HepG2 (cell line): Measurements from ENCODE around the gene TRMT2A. TPM values are rescaled to one million over a fixed set of nuclear protein-coding genes. Genes with fewer than 3 reads are reported as not detected.

Experiments
- ATAC-seq: fragments of 200-7000 bp; cut with Tn5 transposase; 3 replicates; pipeline ENCODE4 v1.9.1; 2020; ENCODE audit warnings: mild to moderate bottlenecking, moderate library complexity
- BruUV-seq: library from RNA; stranded (reverse); fragments of 400-500 nt; replicated peaks from 2 replicates; lab custom pipeline; 2021; lab: Mats Ljungman, UMichigan
- CTCF ChIA-PET: fragments of 300-600 bp; formaldehyde crosslinking; extraction: SDS; loops from one replicate; lab custom pipeline; 2021; ENCODE audit warnings: low total read pairs, inconsistent platforms, low intra/inter-chr PET ratio; lab: Yijun Ruan, JAX
- POLR2A ChIA-PET: fragments of 350-600 bp; sonication (Branson Sonifier 250); formaldehyde crosslinking; loops from one replicate; lab custom pipeline; 2020; ENCODE audit warnings: antibody characterized with exemption, inconsistent platforms; lab: Yijun Ruan, JAX
- DNase-seq: peaks from one replicate; pipeline ENCODE4 v3.0.0-alpha.2; 2015; ENCODE audit warnings: low spot score
- FAIRE-seq: peaks from 3 replicates; lab custom pipeline; 2011; peaks lifted over from hg19 to GRCh38; lab: Jason Lieb, UNC
- H2AFZ ChIP-seq: one replicate; pipeline ENCODE4 v1.6.1; 2011; ENCODE audit warnings: low read length, inconsistent platforms
- H3K27ac ChIP-seq: fragments of 300-600 bp; 3 replicates; pipeline ENCODE4 v1.8.0; 2011; ENCODE audit warnings: mixed run types, mild to moderate bottlenecking, mixed read lengths, low read length, inconsistent platforms; ENCODE audit not compliant: insufficient read depth; ENCODE audit errors: extremely low read length
- H3K27me3 ChIP-seq, 2 experiments: fragments of 200-600 bp in 1 of 2; 2 replicates in 1 of 2; 3 replicates in 1 of 2; pipeline versions ENCODE4 v1.6.0 to v1.8.0; 2011; ENCODE audit warnings: low read length in 2 of 2, mild to moderate bottlenecking in 2 of 2, moderate library complexity in 2 of 2, inconsistent platforms in 1 of 2; ENCODE audit not compliant: insufficient read depth in 2 of 2, control insufficient read depth in 1 of 2
- H3K36me3 ChIP-seq, 2 experiments: fragments of 200-600 bp in 1 of 2; replicated peaks in 1 of 2; 2 replicates in 1 of 2; 3 replicates in 1 of 2; pipeline versions ENCODE4 v1.5.1 to v1.8.0; 2011; ENCODE audit warnings: low read length in 2 of 2, inconsistent platforms in 1 of 2; ENCODE audit not compliant: insufficient read depth in 2 of 2, control insufficient read depth in 1 of 2
- H3K4me1 ChIP-seq: 2 replicates; pipeline ENCODE4 v1.5.1; 2012; ENCODE audit warnings: low read length, inconsistent platforms; ENCODE audit not compliant: insufficient read depth
- H3K4me2 ChIP-seq: 2 replicates; pipeline ENCODE4 v1.6.0; 2011; ENCODE audit warnings: low read depth, low read length, inconsistent platforms
- H3K4me3 ChIP-seq, 3 experiments: fragments of 200-600 bp in 1 of 3; sonication (generic), shearing (Covaris generic) in 1 of 3; replicated peaks in 1 of 3; 2 replicates each; pipeline ENCODE4 v1.5.1; 2011 to 2016; ENCODE audit warnings: low read length in 3 of 3, inconsistent platforms in 2 of 3, low read depth in 2 of 3, mild to moderate bottlenecking in 2 of 3, control low read depth in 1 of 3, mixed read lengths in 1 of 3; ENCODE audit not compliant: insufficient read depth in 1 of 3
- H3K79me2 ChIP-seq: one replicate; pipeline ENCODE4 v1.6.1; 2011; ENCODE audit warnings: low read length, inconsistent platforms; ENCODE audit not compliant: insufficient read depth
- H3K9ac ChIP-seq: 2 replicates; pipeline ENCODE4 v1.6.0; 2011; ENCODE audit warnings: mild to moderate bottlenecking, low read depth, low read length, inconsistent platforms; ENCODE audit not compliant: insufficient read depth
- H3K9me3 ChIP-seq: 2 replicates; pipeline ENCODE4 v1.5.1; 2012; ENCODE audit warnings: mild to moderate bottlenecking, low read length
- H4K20me1 ChIP-seq: 2 replicates; pipeline ENCODE4 v1.6.0; 2011; ENCODE audit warnings: inconsistent platforms, mild to moderate bottlenecking, low read length, moderate library complexity; ENCODE audit not compliant: insufficient read depth
- AGO2 ChIP-seq: fragments of 200-400 bp; formaldehyde crosslinking; optimal IDR thresholded peaks from 2 replicates; pipeline ENCODE3; 2017; ENCODE audit warnings: mild to moderate bottlenecking, low read depth, low read length, moderate library complexity
- POLR2A ChIP-seq, 2 experiments: IDR thresholded peaks; 2 replicates each; pipeline ENCODE4 v1.6.1; 2011; ENCODE audit warnings: low read depth in 2 of 2, low read length in 2 of 2, mild to moderate bottlenecking in 1 of 2, moderate library complexity in 1 of 2; ENCODE audit not compliant: insufficient read depth in 1 of 2
- RBFOX2 ChIP-seq: fragments of 200-400 bp; formaldehyde crosslinking; IDR thresholded peaks from 2 replicates; pipeline ENCODE4 v1.6.1; 2017; ENCODE audit warnings: low read depth, mild to moderate bottlenecking, low read length
- TCF7 ChIP-seq: sonication (generic); IDR thresholded peaks from 2 replicates; pipeline ENCODE4 v1.6.1; 2016; ENCODE audit warnings: antibody characterized with exemption, low read depth
- ZFX ChIP-seq: sonication (generic); formaldehyde crosslinking; IDR thresholded peaks from 2 replicates; pipeline ENCODE4 v1.4.0; 2020; ENCODE audit warnings: mild to moderate bottlenecking, low read depth, missing genetic modification reagents, moderate library complexity
- ZNF124 ChIP-seq: sonication (generic); formaldehyde crosslinking; IDR thresholded peaks from 2 replicates; pipeline ENCODE4 v1.4.0; 2020; ENCODE audit warnings: missing genetic modification reagents
- WGBS: methylation state at CpG from one replicate; pipeline ENCODE4 v1.1.6; 2017; ENCODE audit warnings: low lambda C conversion rate; 5-methylcytosine and 5-hydroxymethylcytosine counted together
- in situ Hi-C: cut with HindIII; loops from 2 replicates; pipeline ENCODE4 v1.10.0; 2017; ENCODE audit warnings: low pct_unique_long_range_greater_than_20kb; ENCODE audit not compliant: extremely low pct_ligation_motif_present
- intact Hi-C: fragments of 100-400 bp; cut with micrococcal nuclease; formaldehyde crosslinking; loops from one replicate; pipeline ENCODE4 v1.10.0; 2022; ENCODE audit not compliant: unreplicated experiment
- polyA plus RNA-seq, 8 experiments: library from polyadenylated mRNA; depleted of rRNA in 3 of 8; stranded (reverse) in 7 of 8; unstranded in 1 of 8; fragments of >200 nt; fragmentation: Illumina TruSeq in 4 of 8; extraction: Trizol in 4 of 8; gene quantifications; 2 replicates each; pipeline versions ENCODE4 v1.2.1 to v1.2.3, GENCODE V29; 2011 to 2016; ENCODE audit warnings: low read depth in 4 of 8, missing spikeins in 1 of 8, mixed read lengths in 1 of 8; ENCODE audit not compliant: insufficient read depth in 1 of 8
- total RNA-seq, 5 experiments: library from RNA; depleted of rRNA; stranded (reverse); fragments of >200 nt; fragmentation: Illumina TruSeq; extraction: Trizol; gene quantifications; 2 replicates each; pipeline ENCODE4 v1.2.3, GENCODE V29; 2016; ENCODE audit warnings: low read depth in 1 of 5

Gene TRMT2A
- total and polyA plus RNA-seq, 2 of the 13 experiments (the other 11 are each of a cell fraction or from before 2014, with no cell fraction given): 24.0 to 30.3 TPM

DNA sequence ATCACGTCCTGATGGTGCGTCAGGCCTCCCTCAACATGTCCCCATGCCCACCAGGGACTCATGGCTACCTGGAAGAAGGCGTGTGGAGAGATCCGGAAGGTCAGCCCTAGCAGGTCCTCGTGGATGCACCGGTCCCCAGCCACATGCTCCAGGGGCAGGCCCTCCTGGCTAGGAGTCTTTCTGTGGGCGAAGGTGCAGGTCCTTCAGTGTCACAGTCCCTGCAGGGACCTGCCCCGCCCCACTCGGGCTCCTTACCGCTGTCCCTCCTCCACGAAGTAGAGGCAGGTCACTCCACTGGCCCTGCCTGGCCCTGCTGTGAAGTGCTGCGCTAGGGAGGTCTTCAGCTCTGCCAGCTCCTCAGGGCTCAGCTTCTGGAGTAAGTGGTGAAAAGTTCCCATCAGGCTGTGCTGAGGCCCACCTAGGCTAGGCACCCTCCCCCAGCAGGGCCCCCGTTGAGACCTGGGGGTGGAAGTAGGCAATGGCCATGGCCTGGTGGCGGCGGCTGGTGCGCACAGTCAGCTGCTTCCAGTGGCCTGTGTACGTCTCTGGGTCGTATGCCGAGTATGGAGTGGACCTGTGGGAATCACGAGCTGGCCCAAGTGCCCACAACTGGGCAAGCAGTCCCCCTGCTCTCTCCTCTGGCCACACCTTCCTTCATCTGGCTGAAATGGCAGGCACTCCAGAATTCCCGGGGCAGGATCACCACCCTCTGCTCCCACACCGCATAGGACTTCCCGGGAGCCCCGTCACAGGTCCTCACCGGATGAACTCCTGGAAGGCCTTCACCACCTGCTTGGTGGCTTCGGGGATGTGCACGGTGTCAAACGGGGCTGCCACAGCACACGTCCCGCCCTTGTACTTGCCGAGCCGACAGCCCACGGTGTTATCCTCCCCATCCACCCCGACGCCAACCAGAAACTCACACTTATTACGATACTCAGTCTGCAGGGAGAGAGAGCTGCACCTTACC, 2.2 kb downstream of the TRMT2A start:
- DNase-seq (no peak), ATAC-seq (no peak), FAIRE-seq (no peak)
- Histone ChIP-seq H3K4me3 (no peak overlapping the region), H3K36me3 (peaks cover 5 to 68% of the 10 kb centered on the region in 2 experiments), H3K4me2 (no peak overlapping the region), H3K27ac (no peak overlapping the region), H4K20me1 (peaks cover 4% of the 10 kb centered on the region; the same call in 1 of the 2 replicates), H3K9ac (no peak overlapping the region), H3K4me1 (peaks cover 37% of the 10 kb centered on the region), H2AFZ (no peak overlapping the region), H3K9me3 (no peaks in the 10 kb centered on the region), H3K27me3 (no peaks in the 10 kb centered on the region; a peak in 1 of 5 replicates), H3K79me2 (peaks cover 41% of the 10 kb centered on the region)
- no TSS peak for BruUV-seq
- ChIA-PET POLR2A (interaction anchor here (1.1 kb wide), 1 partner anchor 15 kb away, joined by 3 read pairs; no protein-coding TSS in a partner anchor), CTCF (no interaction called here)
- WGBS: 96% methylated on average over 25 of the region's 36 CpGs
- in situ Hi-C loops (no loop called here), intact Hi-C loops (loop anchor here (5.0 kb wide), 1 partner anchor 32 kb away; the partner anchor contains the start of gene DGCR8)
- no peak for TF ChIP-seq ZNF124 (CRISPR knock-in tag)
- peak; percentile 59 for TF ChIP-seq AGO2

DNA sequence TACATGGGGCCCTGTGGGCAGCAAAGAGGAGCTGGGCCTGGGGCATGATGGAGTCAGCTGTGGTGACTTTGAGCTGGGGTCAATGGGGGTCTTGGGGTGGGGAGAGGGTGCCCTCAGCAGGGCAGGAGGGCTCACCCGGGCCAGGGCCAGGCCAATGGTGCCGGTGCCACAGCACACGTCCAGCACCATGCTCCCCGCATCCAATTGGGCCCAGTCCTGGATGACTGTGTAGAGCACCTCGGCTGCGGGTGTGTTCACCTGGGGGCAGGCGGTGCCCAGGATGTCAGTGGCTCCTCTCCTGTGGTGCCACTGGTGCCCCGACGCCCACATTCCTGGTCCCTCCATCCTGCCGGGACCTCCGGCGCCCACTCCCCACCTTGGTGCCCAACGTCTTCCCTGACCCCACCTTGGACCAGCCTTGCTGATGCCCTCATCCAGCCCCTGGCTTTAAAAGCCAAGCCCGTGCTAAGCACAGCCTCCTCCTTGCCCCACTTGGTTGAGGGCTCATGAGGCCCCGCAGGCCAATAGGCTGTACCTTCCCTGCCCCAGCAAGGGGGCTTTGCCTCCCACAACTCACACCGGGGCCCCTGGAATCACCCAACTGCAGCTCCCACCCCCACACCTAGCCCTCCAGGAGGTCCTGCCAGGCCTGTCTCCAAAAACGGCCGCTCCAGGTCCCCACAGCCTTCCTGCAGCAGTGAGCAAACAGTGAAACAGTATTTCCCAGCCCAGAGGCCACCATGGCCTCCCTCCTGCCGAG, 3.3 kb downstream of the TRMT2A start:
- Histone ChIP-seq H3K27ac (no peak overlapping the region), H2AFZ (no peak overlapping the region), H3K4me2 (no peak overlapping the region), H3K4me1 (peaks cover 27% of the 10 kb centered on the region), H3K79me2 (peaks cover 31% of the 10 kb centered on the region), H3K9ac (no peak overlapping the region), H3K4me3 (no peak overlapping the region), H3K36me3 (peaks cover 11 to 69% of the 10 kb centered on the region in 2 experiments), H3K9me3 (no peaks in the 10 kb centered on the region), H3K27me3 (no peaks in the 10 kb centered on the region; a peak in 1 of 5 replicates), H4K20me1 (peaks cover 4% of the 10 kb centered on the region; the same call in 1 of the 2 replicates)
- ChIA-PET CTCF (no interaction called here), POLR2A (interaction anchor here (1.1 kb wide), 1 partner anchor 16 kb away, joined by 3 read pairs; no protein-coding TSS in a partner anchor)
- DNase-seq (no peak), ATAC-seq (no peak), FAIRE-seq (no peak)
- WGBS: 98% methylated on average over 10 of the region's 19 CpGs
- no TSS peak for BruUV-seq
- TF ChIP-seq AGO2: peak; percentile 63
- TF ChIP-seq TCF7: no peak
- peak in 1 of 2 experiments; percentile 42; a peak in 1 of 4 replicates for TF ChIP-seq POLR2A (IDR thresholded peaks at IDR 0.05; ENCODE audit: insufficient read depth in 1 of 2, low read depth in 2 of 2, low read length in 2 of 2)
- TF ChIP-seq ZFX (CRISPR knock-in tag): no peak
- TF ChIP-seq RBFOX2: peak; percentile 51
- intact Hi-C loops: no loop called here
- in situ Hi-C loops: no loop called here
